ENCODE data around the gene ALG14.

GRCh38 chr1:95005584-95005983 lies 67.2 kb downstream of the ALG14 start:
- TF ChIP-seq CTCF (IDR thresholded peaks at IDR 0.05) (no peak), POLR2A (IDR thresholded peaks at IDR 0.05) (no peak)

Measured in Peyer's patch (tissue), 4 donors.